SK-N-MC (cell line): Measurements from ENCODE around the gene NRAS.

Experiments
- EZH2 ChIP-seq: fragments of 200-600 bp; sonication (generic); IDR thresholded peaks from one replicate; pipeline ENCODE4 v1.6.1; 2017; ENCODE audit warnings: antibody characterized with exemption
- FOXP2 ChIP-seq: optimal IDR thresholded peaks from 2 replicates; pipeline ENCODE3; 2011; ENCODE audit warnings: mild to moderate bottlenecking, moderate library complexity; ENCODE audit not compliant: insufficient read depth; ENCODE audit errors: extremely low read length, control extremely low read depth
- POLR2AphosphoS5 ChIP-seq: IDR thresholded peaks from 2 replicates; pipeline ENCODE4 v1.6.1; 2012; ENCODE audit warnings: mild to moderate bottlenecking, low read depth, low read length, borderline replicate concordance

DNA sequence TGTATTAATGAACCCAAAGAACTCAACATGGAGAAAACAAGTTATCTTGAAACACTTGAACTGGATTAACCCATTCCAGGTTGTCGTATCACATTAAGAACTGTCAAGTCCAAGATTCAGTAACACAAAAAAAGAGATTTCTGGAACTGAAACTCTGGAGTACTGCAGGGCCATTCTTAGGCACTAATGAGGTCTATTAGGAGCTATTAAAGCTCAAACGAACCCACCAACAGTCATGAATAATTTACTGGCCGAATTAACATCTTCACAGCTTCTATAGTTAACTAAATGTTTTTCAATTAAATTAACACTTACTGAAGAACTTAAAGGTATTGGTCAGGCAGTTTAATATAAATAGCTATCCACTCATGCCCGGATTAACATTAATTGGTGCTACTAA, 36.6 kb upstream of the NRAS start:
- TF ChIP-seq EZH2 (no peak), POLR2AphosphoS5 (no peak), FOXP2 (no peak)
